Measurements from ENCODE around the gene NEU1.
A peak's percentile ranks its signal among the peaks of the same experiment; 100 is the strongest.
"Not testable (repeated sequence)": the region's sequence is repeated elsewhere in the genome, so short reads cannot be mapped to it uniquely, and the experiment has no call there.

The NEU1 gene

DNA sequence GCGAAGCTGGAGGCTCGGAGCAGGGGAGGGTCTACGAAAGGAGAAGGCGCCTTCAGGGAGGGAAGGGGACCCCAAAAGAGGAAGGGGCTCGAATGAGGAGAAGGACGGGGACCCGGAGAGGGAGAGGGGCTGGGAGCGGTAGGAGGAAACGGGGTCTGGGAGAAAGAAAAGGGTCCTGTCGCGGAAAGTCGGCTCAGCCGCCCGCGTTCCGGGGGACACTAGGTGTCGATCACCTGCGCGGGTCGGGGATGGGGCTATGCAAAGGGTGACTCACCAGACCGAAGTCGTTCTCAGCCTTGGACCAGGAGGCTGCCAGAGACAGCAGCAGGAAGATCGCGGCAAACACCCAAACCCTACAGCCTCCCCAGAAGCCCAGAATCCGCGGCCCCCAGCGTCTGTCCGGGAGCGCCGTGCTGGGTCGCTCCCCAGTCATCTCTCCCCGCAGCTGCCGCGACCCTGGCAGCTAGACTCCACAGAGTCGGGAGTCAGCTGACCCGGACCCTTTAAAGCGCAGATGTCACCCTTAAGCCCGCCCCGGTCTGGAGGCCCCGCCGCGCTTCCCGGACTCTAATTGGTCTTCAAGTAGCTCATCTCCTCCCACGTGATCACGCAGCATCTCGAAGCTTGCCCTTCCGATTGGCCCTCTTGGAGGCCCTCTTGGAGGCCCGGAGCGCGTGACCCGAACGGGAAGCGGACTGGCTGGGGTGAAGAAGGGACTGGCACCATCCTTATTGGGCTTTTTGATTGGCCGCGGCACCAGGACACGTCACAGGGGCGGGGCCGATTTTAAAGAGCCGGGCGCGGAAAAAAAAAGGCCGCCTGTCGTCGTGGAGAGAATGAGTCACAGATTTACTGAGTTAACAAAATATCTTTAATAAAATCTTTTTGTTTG lies at the start of gene NEU1:
Gene NEU1 (minus strand): TSS at position 478 of the 892 bp plus-strand sequence. CDS start 45 bp downstream, at position 433.
- peak within 1 kb of the TSS; percentile 98 for H3K4me3 ChIP-seq (ENCODE audit: low read length)
- TF ChIP-seq, protein P1, sequence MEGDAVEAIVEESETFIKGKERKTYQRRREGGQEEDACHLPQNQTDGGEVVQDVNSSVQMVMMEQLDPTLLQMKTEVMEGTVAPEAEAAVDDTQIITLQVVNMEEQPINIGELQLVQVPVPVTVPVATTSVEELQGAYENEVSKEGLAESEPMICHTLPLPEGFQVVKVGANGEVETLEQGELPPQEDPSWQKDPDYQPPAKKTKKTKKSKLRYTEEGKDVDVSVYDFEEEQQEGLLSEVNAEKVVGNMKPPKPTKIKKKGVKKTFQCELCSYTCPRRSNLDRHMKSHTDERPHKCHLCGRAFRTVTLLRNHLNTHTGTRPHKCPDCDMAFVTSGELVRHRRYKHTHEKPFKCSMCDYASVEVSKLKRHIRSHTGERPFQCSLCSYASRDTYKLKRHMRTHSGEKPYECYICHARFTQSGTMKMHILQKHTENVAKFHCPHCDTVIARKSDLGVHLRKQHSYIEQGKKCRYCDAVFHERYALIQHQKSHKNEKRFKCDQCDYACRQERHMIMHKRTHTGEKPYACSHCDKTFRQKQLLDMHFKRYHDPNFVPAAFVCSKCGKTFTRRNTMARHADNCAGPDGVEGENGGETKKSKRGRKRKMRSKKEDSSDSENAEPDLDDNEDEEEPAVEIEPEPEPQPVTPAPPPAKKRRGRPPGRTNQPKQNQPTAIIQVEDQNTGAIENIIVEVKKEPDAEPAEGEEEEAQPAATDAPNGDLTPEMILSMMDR (conservative IDR thresholded peaks at IDR 0.05; ENCODE audit: low read depth, low read length): no peak
- DNase-seq (ENCODE audit: low read depth): peak; percentile 100

DNA sequence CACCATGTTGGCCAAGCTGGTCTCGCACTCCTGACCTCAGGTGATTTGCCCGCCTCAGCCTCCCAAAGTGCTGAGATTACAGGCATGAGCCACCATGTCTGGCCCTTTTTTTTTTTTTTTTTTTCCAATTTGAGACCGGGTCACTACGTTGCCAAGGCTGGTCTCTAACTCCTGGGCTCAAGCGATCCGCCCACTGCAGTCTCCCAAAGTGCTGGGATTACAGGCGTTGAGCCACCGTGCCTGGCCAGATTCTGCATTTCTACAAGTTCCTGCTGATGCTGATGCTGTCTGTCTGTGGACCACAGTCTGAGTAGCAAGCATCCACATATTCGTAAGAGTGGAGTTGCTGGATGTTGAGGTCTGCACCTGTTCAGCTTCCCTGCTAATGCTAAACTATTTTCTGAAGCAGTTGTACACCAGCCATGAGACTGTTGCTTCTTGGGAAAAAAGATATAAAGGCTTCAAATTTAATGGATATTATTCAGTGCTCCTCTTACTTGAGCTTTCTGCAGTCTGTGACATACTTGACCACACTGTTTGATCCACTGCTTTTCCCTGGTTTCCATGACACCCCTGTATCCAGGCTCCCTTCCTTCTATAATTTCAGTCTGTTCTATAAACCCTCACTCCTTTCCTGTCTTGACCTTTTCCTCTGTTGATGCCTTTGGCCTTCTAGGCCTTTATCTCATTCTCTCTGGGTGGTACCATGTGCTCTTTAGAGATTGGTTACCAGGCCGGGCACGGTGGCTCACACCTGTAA lies 49.4 kb upstream of the NEU1 start:
- TF ChIP-seq, protein P1 (conservative IDR thresholded peaks at IDR 0.05; ENCODE audit: low read depth, low read length): no peak
- H3K4me3 ChIP-seq (ENCODE audit: low read length): no peak overlapping the region
- no peak for DNase-seq (ENCODE audit: low read depth)

DNA sequence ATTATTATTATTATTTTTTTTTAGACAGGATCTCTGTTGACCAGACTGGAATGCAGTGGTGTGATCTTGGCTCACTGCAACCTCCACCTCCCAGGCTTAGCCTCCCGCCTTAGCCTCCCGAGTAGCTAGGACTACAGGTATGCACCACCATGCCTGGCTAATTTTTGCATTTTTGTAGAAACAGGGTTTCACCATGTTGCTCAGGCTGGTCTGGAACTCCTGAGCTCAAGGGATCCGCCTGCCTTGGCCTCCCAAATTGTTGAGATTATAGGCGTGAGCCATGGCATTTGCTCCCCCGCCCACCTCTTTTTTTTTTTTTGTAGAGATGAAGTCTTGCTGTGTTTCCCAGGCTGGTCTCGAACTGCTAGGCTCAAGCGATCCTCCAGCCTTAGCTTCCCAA lies 46.7 kb upstream of the NEU1 start:
- H3K4me3 ChIP-seq (ENCODE audit: low read length); DNase-seq (ENCODE audit: low read depth): not testable (repeated sequence)

DNA sequence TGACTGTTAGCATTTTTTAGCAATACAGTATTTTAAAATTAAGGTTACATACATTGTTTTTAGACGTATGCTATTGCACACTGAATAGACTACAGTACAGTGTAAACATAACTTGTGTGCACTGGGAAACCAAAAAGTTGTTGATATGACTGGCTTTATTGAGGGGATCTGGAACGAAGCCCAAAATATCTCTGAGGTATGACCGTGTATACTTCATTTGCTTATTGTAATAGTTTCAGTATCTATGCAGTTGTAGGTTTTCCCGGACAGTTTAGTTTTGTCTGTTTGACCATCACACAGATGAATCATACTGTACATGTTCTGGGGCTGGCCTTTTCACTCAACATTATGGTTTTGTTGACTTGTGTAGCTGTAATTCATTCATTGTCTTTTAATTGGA lies 46.2 kb upstream of the NEU1 start:
- TF ChIP-seq, protein P1 (conservative IDR thresholded peaks at IDR 0.05; ENCODE audit: low read depth, low read length): no peak
- no peak for DNase-seq (ENCODE audit: low read depth)
- H3K4me3 ChIP-seq (ENCODE audit: low read length): no peak overlapping the region

DNA sequence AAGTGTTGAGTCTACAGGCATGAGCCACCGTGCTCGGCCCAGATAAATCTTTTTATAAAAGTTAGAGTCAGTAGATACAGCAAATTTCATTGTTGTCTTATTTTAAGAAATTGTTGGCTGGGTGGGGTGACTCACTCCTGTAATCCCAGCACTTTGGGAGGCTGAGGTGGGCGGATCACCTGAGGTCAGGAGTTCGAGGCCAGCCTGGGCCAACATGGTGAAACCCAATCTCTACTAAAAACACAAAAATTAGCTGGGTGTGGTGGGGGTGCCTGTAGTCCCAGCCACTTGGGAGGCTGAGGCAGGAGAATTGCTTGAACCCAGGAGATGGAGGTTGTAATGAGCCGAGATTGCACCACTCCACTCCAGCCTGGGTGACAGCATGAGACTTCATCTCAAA lies 45.6 kb upstream of the NEU1 start:
- not testable (repeated sequence) for DNase-seq (ENCODE audit: low read depth); H3K4me3 ChIP-seq (ENCODE audit: low read length)

DNA sequence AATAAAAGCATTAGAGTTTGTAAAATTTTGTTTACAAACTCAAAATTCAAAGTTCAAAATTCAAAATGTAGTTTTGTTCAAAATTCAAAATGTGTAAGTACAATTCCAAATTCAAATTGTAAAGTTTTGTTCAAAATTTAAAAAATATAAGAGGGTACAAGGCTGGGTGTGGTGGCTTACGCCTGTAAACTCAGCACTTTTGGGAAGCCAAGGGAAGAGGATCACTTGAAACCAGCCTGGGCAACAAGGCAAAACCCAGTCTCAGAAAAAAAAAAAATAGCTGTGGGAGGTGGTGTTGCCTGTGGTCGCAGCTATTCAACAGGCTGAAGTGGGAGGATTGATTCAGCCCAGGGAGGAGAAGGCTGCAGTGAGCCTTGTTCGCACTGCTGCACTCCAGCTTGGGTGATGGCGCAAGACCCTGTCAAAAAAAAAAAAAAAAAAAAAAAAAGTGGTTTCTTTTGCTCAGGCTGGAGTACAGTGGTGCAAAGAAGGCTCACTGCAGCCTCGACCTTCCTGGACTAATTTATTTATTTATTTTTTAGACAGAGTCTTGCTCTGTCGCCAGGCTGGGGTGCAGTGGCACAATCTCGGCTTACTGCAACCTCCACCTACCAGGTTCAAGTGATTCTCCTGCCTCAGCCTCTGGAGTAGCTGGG lies 44.7 kb upstream of the NEU1 start:
- TF ChIP-seq, protein P1 (conservative IDR thresholded peaks at IDR 0.05; ENCODE audit: low read depth, low read length): no peak
- no peak for DNase-seq (ENCODE audit: low read depth)
- no peak overlapping the region for H3K4me3 ChIP-seq (ENCODE audit: low read length)

DNA sequence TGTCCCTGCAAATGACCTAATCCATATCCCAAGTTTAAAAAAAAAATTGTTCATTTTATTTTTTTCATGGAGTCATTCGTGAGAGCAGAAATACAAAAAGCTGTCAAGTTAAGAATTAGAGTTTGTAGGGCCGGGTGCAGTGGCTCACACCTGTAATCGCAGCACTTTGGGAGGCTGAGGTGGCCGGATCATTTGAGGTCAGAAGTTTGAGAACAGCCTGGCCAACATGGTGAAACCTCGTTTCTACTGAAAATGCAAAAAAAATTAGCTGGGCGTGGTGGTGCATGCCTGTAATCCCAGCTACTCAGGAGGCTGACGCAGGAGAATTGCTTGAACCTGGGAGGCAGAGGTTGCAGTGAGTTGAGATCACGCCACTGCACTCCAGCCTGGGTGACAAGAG lies 44.1 kb upstream of the NEU1 start:
- not testable (repeated sequence) for H3K4me3 ChIP-seq (ENCODE audit: low read length); DNase-seq (ENCODE audit: low read depth)

DNA sequence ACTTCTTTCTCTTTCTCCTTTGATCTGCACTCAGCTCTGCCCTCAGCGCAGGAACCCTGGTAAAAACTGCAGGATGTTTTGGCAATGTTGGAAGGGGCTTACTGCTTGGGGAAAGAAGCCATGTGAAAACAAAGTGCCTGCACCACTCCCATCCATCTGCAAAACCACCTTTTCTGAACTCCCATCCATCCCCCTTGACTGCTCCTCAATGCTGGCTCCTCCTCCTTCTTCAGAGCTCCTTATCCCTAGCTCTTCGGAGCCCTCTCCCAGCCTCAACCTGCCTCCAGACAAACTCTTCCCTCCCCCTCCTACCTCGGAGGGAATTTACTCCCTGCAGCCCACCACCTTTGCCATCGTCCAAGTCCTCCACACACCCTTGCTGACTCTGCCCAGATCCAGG lies 43.5 kb upstream of the NEU1 start:
- no peak for DNase-seq (ENCODE audit: low read depth)
- TF ChIP-seq, protein P1 (conservative IDR thresholded peaks at IDR 0.05; ENCODE audit: low read depth, low read length): no peak
- no peak overlapping the region for H3K4me3 ChIP-seq (ENCODE audit: low read length)
